Measurements from ENCODE around the gene SEPTIN3.

DNA sequence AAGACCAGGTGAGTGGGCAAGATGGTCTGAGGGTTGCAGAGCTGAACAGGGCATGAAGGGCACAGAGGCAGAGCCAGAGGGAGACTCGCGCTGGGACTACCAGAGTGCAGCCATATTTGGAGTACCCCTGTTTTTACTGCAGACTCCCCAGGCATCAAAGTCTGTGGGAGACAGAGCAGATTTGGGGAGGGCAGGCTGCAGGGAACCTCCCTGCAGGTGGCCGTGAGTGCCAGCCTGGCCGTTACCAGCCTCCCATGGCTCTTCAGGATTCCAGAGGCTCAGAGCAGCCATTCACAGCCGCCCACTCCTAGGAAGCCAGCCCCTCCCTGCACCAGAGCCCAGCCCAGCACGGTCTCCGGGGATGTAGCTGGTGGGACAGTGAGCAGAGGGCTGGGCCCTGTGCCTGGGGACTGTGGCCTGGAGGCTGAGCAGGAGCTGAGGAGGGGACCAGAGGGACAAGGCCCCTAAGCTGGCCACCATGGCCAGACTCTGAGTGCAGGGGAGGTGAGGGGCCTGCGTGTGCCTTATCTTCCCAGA, at the start of gene SEPTIN3:
- TF ChIP-seq, protein P1, sequence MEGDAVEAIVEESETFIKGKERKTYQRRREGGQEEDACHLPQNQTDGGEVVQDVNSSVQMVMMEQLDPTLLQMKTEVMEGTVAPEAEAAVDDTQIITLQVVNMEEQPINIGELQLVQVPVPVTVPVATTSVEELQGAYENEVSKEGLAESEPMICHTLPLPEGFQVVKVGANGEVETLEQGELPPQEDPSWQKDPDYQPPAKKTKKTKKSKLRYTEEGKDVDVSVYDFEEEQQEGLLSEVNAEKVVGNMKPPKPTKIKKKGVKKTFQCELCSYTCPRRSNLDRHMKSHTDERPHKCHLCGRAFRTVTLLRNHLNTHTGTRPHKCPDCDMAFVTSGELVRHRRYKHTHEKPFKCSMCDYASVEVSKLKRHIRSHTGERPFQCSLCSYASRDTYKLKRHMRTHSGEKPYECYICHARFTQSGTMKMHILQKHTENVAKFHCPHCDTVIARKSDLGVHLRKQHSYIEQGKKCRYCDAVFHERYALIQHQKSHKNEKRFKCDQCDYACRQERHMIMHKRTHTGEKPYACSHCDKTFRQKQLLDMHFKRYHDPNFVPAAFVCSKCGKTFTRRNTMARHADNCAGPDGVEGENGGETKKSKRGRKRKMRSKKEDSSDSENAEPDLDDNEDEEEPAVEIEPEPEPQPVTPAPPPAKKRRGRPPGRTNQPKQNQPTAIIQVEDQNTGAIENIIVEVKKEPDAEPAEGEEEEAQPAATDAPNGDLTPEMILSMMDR (IDR thresholded peaks at IDR 0.05) = no peak
- no peak for TF ChIP-seq TCF7L2 (IDR thresholded peaks at IDR 0.05; ENCODE audit: low read depth, low read length)
- TF ChIP-seq POLR2AphosphoS5 (IDR thresholded peaks at IDR 0.05; ENCODE audit: low read depth, low read length) = no peak
